Natural killer cell (primary cell): ENCODE measurements around the gene INSC. TPM values are rescaled to one million over a fixed set of nuclear protein-coding genes. Genes with fewer than 3 reads are reported as not detected.

Experiments
- ATAC-seq, 3 donors: fragments of 150-1000 bp in 2 of 3; fragments of 200-7000 bp in 1 of 3; cut with Tn5 transposase; 1 replicate in 1 of 3; 2 replicates in 2 of 3; pipeline ENCODE4 v1.10.0; 2021; ENCODE audit warnings: mild to moderate bottlenecking in 2 of 3, moderate library complexity in 2 of 3
- DNase-seq, 2 donors: peaks; one replicate each; pipeline versions ENCODE4 v3.0.0 to v3.0.0-alpha.2; 2013 to 2021; ENCODE audit warnings: mixed read lengths in 1 of 2
- H3K27ac ChIP-seq: one replicate; pipeline ENCODE4 v1.5.1; 2013; ENCODE audit warnings: mild to moderate bottlenecking, low read length
- H3K27me3 ChIP-seq: one replicate; pipeline ENCODE4 v1.6.1; 2013; ENCODE audit warnings: low read length; ENCODE audit not compliant: control insufficient read depth, insufficient read depth
- H3K36me3 ChIP-seq: one replicate; pipeline ENCODE4 v1.6.1; 2013; ENCODE audit warnings: low read length; ENCODE audit not compliant: control insufficient read depth, insufficient read depth
- H3K4me1 ChIP-seq: one replicate; pipeline ENCODE4 v1.6.1; 2013; ENCODE audit warnings: low read length; ENCODE audit not compliant: control insufficient read depth, insufficient read depth
- H3K4me3 ChIP-seq: one replicate; pipeline ENCODE4 v1.5.1; 2013; ENCODE audit warnings: low read length
- H3K9me3 ChIP-seq: one replicate; pipeline ENCODE4 v1.6.1; 2013; ENCODE audit warnings: low read length; ENCODE audit not compliant: control insufficient read depth, insufficient read depth
- H3K27ac Mint-ChIP-seq, 2 donors: one replicate each; pipeline ENCODE4 v1.8.0; 2022; ENCODE audit warnings: mild to moderate bottlenecking in 2 of 2, mixed read lengths in 2 of 2, moderate library complexity in 1 of 2
- H3K27me3 Mint-ChIP-seq, 2 donors: one replicate each; pipeline ENCODE4 v1.8.0; 2022; ENCODE audit warnings: low read depth in 2 of 2, mixed read lengths in 2 of 2
- H3K36me3 Mint-ChIP-seq: one replicate; pipeline ENCODE4 v1.8.0; 2022; ENCODE audit warnings: mixed read lengths
- H3K4me1 Mint-ChIP-seq, 2 donors: one replicate each; pipeline ENCODE4 v1.8.0; 2022; ENCODE audit warnings: mixed read lengths in 2 of 2
- H3K4me3 Mint-ChIP-seq: one replicate; pipeline ENCODE4 v1.8.0; 2022; ENCODE audit warnings: mild to moderate bottlenecking, moderate library complexity, mixed read lengths
- H3K9me3 Mint-ChIP-seq, 2 donors: one replicate each; pipeline ENCODE4 v1.8.0; 2022; ENCODE audit warnings: mixed read lengths in 2 of 2
- CTCF ChIP-seq: fragments of 200-600 bp; IDR thresholded peaks from one replicate; pipeline ENCODE4 v1.8.0; 2022; ENCODE audit warnings: antibody characterized with exemption
- WGBS: methylation state at CpG from one replicate; pipeline ENCODE4 v1.1.7; 2013; ENCODE audit warnings: missing lambda C conversion rate; ENCODE audit not compliant: insufficient coverage; 5-methylcytosine and 5-hydroxymethylcytosine counted together
- intact Hi-C: fragments of 100-400 bp; cut with micrococcal nuclease; formaldehyde crosslinking; loops from one replicate; pipeline ENCODE4 v1.14.2; 2022
- total RNA-seq, 4 donors: library from RNA; stranded (reverse); fragments of 120-200 nt in 1 of 4; gene quantifications; one replicate each; pipeline versions ENCODE4 v1.2.3 to v1.2.4, GENCODE V29; 2013 to 2022

INSC gene
- total RNA-seq, 3 donors from 2014 or later (not counting 1 experiment from before 2014, with no cell fraction given): 0.16 to 0.27 TPM; not detected in 1

DNA sequence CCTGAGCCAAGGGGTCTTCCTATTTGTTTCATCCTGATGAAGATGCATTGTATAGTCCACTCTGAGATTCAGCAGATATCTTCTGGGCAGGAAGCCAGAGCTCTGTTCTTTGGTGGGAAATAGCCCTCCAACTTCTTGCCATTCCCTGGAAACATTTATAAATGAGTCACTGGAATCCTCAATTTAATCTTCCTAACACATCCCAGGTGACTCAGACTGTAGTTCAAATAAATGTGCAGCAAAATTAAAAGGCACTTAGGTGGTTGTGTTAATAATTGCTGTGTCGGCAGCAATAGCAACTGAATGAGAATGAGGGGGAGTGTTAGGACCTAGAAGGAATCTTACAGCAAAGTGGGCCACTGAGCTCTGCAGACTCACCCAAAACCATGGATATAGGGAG lies 108.6 kb downstream of the INSC start:
- no peak overlapping the region for H3K4me3 ChIP-seq
- DNase-seq: no peak
- H3K4me1 Mint-ChIP-seq: no peaks in the 10 kb centered on the region
- ATAC-seq: no peak
- H3K27ac Mint-ChIP-seq: no peak overlapping the region
- H3K27me3 Mint-ChIP-seq: no peaks in the 10 kb centered on the region
- H3K36me3 ChIP-seq: no peaks in the 10 kb centered on the region
- H3K27me3 ChIP-seq: no peaks in the 10 kb centered on the region
- no peaks in the 10 kb centered on the region for H3K9me3 Mint-ChIP-seq
- no peak for TF ChIP-seq CTCF
- no peaks in the 10 kb centered on the region for H3K9me3 ChIP-seq
- no peak overlapping the region for H3K27ac ChIP-seq
- 85% methylated on average over 1 of the region's 1 CpG for WGBS
- intact Hi-C loops: no loop called here
- no peak overlapping the region for H3K4me3 Mint-ChIP-seq
- H3K36me3 Mint-ChIP-seq: no peaks in the 10 kb centered on the region
- no peaks in the 10 kb centered on the region for H3K4me1 ChIP-seq

DNA sequence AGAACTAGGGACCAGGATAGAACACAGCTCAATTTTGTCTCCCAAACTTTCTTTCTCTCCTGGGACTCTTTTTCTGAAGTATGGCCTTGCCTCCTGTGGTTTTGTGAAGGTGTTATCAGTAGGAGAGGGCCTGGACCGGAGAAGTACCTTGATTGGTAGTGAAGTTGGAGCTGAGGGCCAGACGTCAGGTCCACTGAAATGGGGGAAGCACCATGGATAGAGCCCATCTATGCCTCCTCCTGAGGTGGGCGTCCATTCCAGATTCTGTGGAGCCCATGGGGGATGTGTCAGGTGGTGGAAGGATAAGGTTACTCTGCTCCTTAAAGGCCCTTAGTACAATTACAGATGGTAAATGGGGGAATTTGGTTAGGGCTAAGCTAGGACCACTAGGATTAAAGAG lies 109.7 kb downstream of the INSC start:
- H3K36me3 Mint-ChIP-seq: no peaks in the 10 kb centered on the region
- no peak overlapping the region for H3K27ac Mint-ChIP-seq
- intact Hi-C loops: no loop called here
- no peaks in the 10 kb centered on the region for H3K4me1 Mint-ChIP-seq
- Histone ChIP-seq H3K4me1 (no peaks in the 10 kb centered on the region), H3K9me3 (no peaks in the 10 kb centered on the region), H3K4me3 (no peak overlapping the region), H3K27ac (no peak overlapping the region), H3K36me3 (no peaks in the 10 kb centered on the region), H3K27me3 (no peaks in the 10 kb centered on the region)
- no peak overlapping the region for H3K4me3 Mint-ChIP-seq
- H3K9me3 Mint-ChIP-seq: no peaks in the 10 kb centered on the region
- ATAC-seq (no peak), DNase-seq (no peak)
- 82% methylated on average over 3 of the region's 3 CpGs for WGBS
- no peak for TF ChIP-seq CTCF
- H3K27me3 Mint-ChIP-seq: no peaks in the 10 kb centered on the region

DNA sequence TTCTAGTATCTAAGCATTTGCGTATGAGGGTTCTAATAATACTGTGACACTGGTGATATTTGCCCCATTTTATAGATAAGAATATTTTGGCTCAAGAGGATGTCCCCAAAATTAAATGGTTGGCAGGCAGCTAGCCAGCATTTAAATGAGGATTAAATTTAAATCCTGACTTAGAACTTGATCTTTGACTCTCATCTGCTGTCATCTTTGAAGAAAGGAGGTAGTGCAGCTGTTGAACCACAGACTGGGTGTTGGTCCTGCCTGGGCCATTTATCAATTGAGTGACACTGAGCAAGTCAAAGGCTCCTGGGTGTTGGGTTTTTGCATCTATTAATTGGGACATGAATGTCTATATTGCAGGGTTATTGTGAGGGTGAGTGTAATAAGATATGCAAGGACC lies 112.3 kb downstream of the INSC start:
- H3K4me1 ChIP-seq: no peaks in the 10 kb centered on the region
- no peaks in the 10 kb centered on the region for H3K9me3 Mint-ChIP-seq
- ATAC-seq (no peak), DNase-seq (no peak)
- no peak for TF ChIP-seq CTCF
- H3K9me3 ChIP-seq: no peaks in the 10 kb centered on the region
- no peaks in the 10 kb centered on the region for H3K36me3 Mint-ChIP-seq
- no peaks in the 10 kb centered on the region for H3K36me3 ChIP-seq
- no peaks in the 10 kb centered on the region for H3K27me3 Mint-ChIP-seq
- intact Hi-C loops: no loop called here
- 93% methylated on average over 1 of the region's 1 CpG for WGBS
- no peaks in the 10 kb centered on the region for H3K27me3 ChIP-seq
- no peak overlapping the region for H3K27ac ChIP-seq
- H3K4me1 Mint-ChIP-seq: no peaks in the 10 kb centered on the region
- no peak overlapping the region for H3K27ac Mint-ChIP-seq
- H3K4me3 ChIP-seq: no peak overlapping the region
- H3K4me3 Mint-ChIP-seq: no peak overlapping the region

GRCh38 chr11:15228331-15228849 lies 113.7 kb downstream of the INSC start:
- H3K36me3 Mint-ChIP-seq: no peaks in the 10 kb centered on the region
- H3K36me3 ChIP-seq: no peaks in the 10 kb centered on the region

More at GRCh38 chr11:15228331-15228849, 113.7 kb downstream of the INSC start:
- Mint-ChIP-seq H3K4me3 (no peak overlapping the region), H3K27me3 (no peaks in the 10 kb centered on the region), H3K9me3 (no peaks in the 10 kb centered on the region), H3K4me1 (no peaks in the 10 kb centered on the region), H3K27ac (no peak overlapping the region)
- WGBS: 78% methylated on average over 8 of the region's 8 CpGs
- no peaks in the 10 kb centered on the region for H3K27me3 ChIP-seq
- ATAC-seq: no peak
- intact Hi-C loops: no loop called here
- H3K9me3 ChIP-seq: no peaks in the 10 kb centered on the region
- DNase-seq: no peak
- no peak overlapping the region for H3K27ac ChIP-seq
- no peak overlapping the region for H3K4me3 ChIP-seq
- H3K4me1 ChIP-seq: no peaks in the 10 kb centered on the region
- TF ChIP-seq CTCF: no peak
